SK-N-SH (cell line): ENCODE data around the gene LETM1. TPM values are rescaled to one million over a fixed set of nuclear protein-coding genes. Genes with fewer than 3 reads are reported as not detected.

Experiments
- CTCF ChIA-PET: fragments of 300-600, 350-600 bp; formaldehyde crosslinking; extraction: SDS; loops from one replicate; lab custom pipeline; 2021; lab: Yijun Ruan, JAX
- POLR2A ChIA-PET: fragments of 350-600 bp; sonication (Branson Sonifier 250); formaldehyde crosslinking; extraction: SDS; loops from one replicate; lab custom pipeline; 2020; ENCODE audit warnings: antibody characterized with exemption, inconsistent platforms; lab: Yijun Ruan, JAX
- DNase-seq: peaks from one replicate; pipeline ENCODE4 v3.0.0; 2012
- H2AFZ ChIP-seq: fragments of 200-600 bp; sonication (generic); 2 replicates; pipeline ENCODE4 v1.8.1; 2016; ENCODE audit warnings: antibody characterized with exemption, mild to moderate bottlenecking, low read depth
- H3F3A ChIP-seq: fragments of 200-600 bp; sonication (generic); replicated peaks from 2 replicates; pipeline ENCODE3; 2016; ENCODE audit warnings: antibody characterized with exemption, mild to moderate bottlenecking; ENCODE audit not compliant: insufficient read depth
- H3K27ac ChIP-seq, 2 experiments: fragments of 200-500 bp in 1 of 2; fragments of 200-600 bp in 1 of 2; sonication (Bioruptor generic) in 1 of 2; sonication (generic), shearing (Covaris generic) in 1 of 2; 2 replicates each; pipeline versions ENCODE4 v1.5.1 to v1.6.1; 2014 to 2016; ENCODE audit warnings: low read depth in 2 of 2, inconsistent platforms in 1 of 2, low read length in 1 of 2, mild to moderate bottlenecking in 1 of 2, mixed read lengths in 1 of 2
- H3K27me3 ChIP-seq: fragments of 200-600 bp; sonication (generic), shearing (Covaris generic); 2 replicates; pipeline ENCODE4 v1.6.1; 2016; ENCODE audit warnings: mixed run types; ENCODE audit not compliant: insufficient read depth
- H3K36me3 ChIP-seq, 2 experiments: fragments of 200-500 bp in 1 of 2; fragments of 200-600 bp in 1 of 2; sonication (Bioruptor generic) in 1 of 2; sonication (generic) in 1 of 2; replicated peaks in 1 of 2; 2 replicates each; pipeline versions ENCODE3 to v1.5.1; 2014 to 2016; ENCODE audit warnings: low read length in 1 of 2, mild to moderate bottlenecking in 1 of 2; ENCODE audit not compliant: insufficient read depth in 2 of 2, control insufficient read depth in 1 of 2
- H3K4me1 ChIP-seq, 2 experiments: fragments of 200-500 bp in 1 of 2; fragments of 200-600 bp in 1 of 2; sonication (Bioruptor generic) in 1 of 2; sonication (generic), shearing (Covaris generic) in 1 of 2; 2 replicates each; pipeline versions ENCODE4 v1.5.1 to v1.6.1; 2014 to 2016; ENCODE audit warnings: low read depth in 1 of 2, low read length in 1 of 2, mixed run types in 1 of 2; ENCODE audit not compliant: insufficient read depth in 2 of 2, control insufficient read depth in 1 of 2
- H3K4me2 ChIP-seq: fragments of 200-600 bp; sonication (generic), shearing (Covaris generic); 2 replicates; pipeline ENCODE4 v1.6.1; 2017; ENCODE audit warnings: mixed run types
- H3K4me3 ChIP-seq, 2 experiments: fragments of 200-500 bp in 1 of 2; fragments of 200-600 bp in 1 of 2; sonication (Bioruptor generic) in 1 of 2; sonication (generic), shearing (Covaris generic) in 1 of 2; 2 replicates each; pipeline versions ENCODE4 v1.5.1 to v1.8.1; 2014 to 2016; ENCODE audit warnings: low read depth in 2 of 2, inconsistent platforms in 1 of 2, low read length in 1 of 2, mild to moderate bottlenecking in 1 of 2, mixed read lengths in 1 of 2, moderate library complexity in 1 of 2
- H3K79me2 ChIP-seq: fragments of 200-600 bp; sonication (generic); 2 replicates; pipeline ENCODE4 v1.8.1; 2017; ENCODE audit warnings: mild to moderate bottlenecking; ENCODE audit not compliant: insufficient read depth
- H3K9ac ChIP-seq: fragments of 200-600 bp; sonication (generic); 2 replicates; pipeline ENCODE4 v1.6.1; 2017; ENCODE audit warnings: mixed run types
- H3K9me2 ChIP-seq: fragments of 200-600 bp; sonication (generic); 2 replicates; pipeline ENCODE4 v1.6.1; 2017; ENCODE audit warnings: mixed run types
- H3K9me3 ChIP-seq: fragments of 200-600 bp; sonication (generic); 2 replicates; pipeline ENCODE4 v1.6.1; 2017; ENCODE audit warnings: mixed run types, mild to moderate bottlenecking, moderate library complexity
- H4K20me1 ChIP-seq: fragments of 200-600 bp; sonication (generic); 2 replicates; pipeline ENCODE4 v1.6.1; 2017; ENCODE audit warnings: mild to moderate bottlenecking, mixed run types; ENCODE audit not compliant: insufficient read depth
- ELF1 ChIP-seq: IDR thresholded peaks from 2 replicates; pipeline ENCODE4 v1.4.0; 2012
- EZH2phosphoT487 ChIP-seq: fragments of 200-600 bp; sonication (generic); IDR thresholded peaks from 2 replicates; pipeline ENCODE4 v1.6.1; 2017; ENCODE audit warnings: low read depth, mixed run types, mild to moderate bottlenecking, antibody characterized with exemption, moderate library complexity, borderline replicate concordance
- FOSL2 ChIP-seq: IDR thresholded peaks from 2 replicates; pipeline ENCODE4 v1.4.0; 2012; ENCODE audit warnings: low read depth, mild to moderate bottlenecking, moderate library complexity, borderline replicate concordance
- FOXJ3 ChIP-seq: sonication (generic); formaldehyde crosslinking; IDR thresholded peaks from 2 replicates; pipeline ENCODE4 v1.5.1; 2020; ENCODE audit warnings: mild to moderate bottlenecking, missing genetic modification reagents
- GABPA ChIP-seq: IDR thresholded peaks from 2 replicates; pipeline ENCODE4 v1.4.0; 2012; ENCODE audit warnings: low read depth, mild to moderate bottlenecking
- GATA2 ChIP-seq: sonication (generic); formaldehyde crosslinking; IDR thresholded peaks from 2 replicates; pipeline ENCODE4 v1.5.0; 2020; ENCODE audit warnings: mild to moderate bottlenecking, missing genetic modification reagents
- IRF3 ChIP-seq: fragments of 150-350 bp; IDR thresholded peaks from 2 replicates; pipeline ENCODE4 v1.6.1; 2016; ENCODE audit warnings: mild to moderate bottlenecking, low read depth, low read length
- JUND ChIP-seq: IDR thresholded peaks from 2 replicates; pipeline ENCODE4 v1.4.0; 2012
- MAX ChIP-seq: IDR thresholded peaks from 2 replicates; pipeline ENCODE4 v1.4.0; 2012; ENCODE audit warnings: low read depth
- MEF2A ChIP-seq: IDR thresholded peaks from 2 replicates; pipeline ENCODE4 v1.4.0; 2012; ENCODE audit warnings: low read depth, borderline replicate concordance
- NFIC ChIP-seq: IDR thresholded peaks from 2 replicates; pipeline ENCODE4 v1.4.0; 2012; ENCODE audit warnings: borderline replicate concordance
- NRF1 ChIP-seq: IDR thresholded peaks from 2 replicates; pipeline ENCODE4 v1.6.1; 2012; ENCODE audit warnings: low read depth, mild to moderate bottlenecking, low read length
- RAD21 ChIP-seq: IDR thresholded peaks from 2 replicates; pipeline ENCODE4 v1.6.1; 2012; ENCODE audit warnings: mild to moderate bottlenecking, low read length
- REST ChIP-seq: IDR thresholded peaks from 2 replicates; pipeline ENCODE4 v1.6.1; 2012; ENCODE audit warnings: mild to moderate bottlenecking, low read depth, low read length, moderate library complexity
- SMC3 ChIP-seq: IDR thresholded peaks from 2 replicates; pipeline ENCODE4 v1.6.1; 2012; ENCODE audit warnings: low read depth, low read length, improper control_type of control experiment
- TEAD4 ChIP-seq: IDR thresholded peaks from 2 replicates; pipeline ENCODE4 v1.4.0; 2012; ENCODE audit warnings: mild to moderate bottlenecking, borderline replicate concordance; ENCODE audit not compliant: insufficient read depth
- ZBTB33 ChIP-seq: IDR thresholded peaks from 2 replicates; pipeline ENCODE4 v1.4.0; 2012; ENCODE audit warnings: low read depth, borderline replicate concordance
- WGBS: methylation state at CpG from one replicate; pipeline ENCODE4 v1.1.6; 2017; ENCODE audit warnings: low lambda C conversion rate; 5-methylcytosine and 5-hydroxymethylcytosine counted together
- polyA plus RNA-seq, 3 experiments: library from polyadenylated mRNA; depleted of rRNA; stranded (reverse); fragments of >200 nt; gene quantifications; 2 replicates each; pipeline ENCODE4 v1.2.3, GENCODE V29; 2012

The LETM1 gene
- polyA plus RNA-seq, 1 of the 3 experiments (the other 2 are of a cell fraction), result 25.8 TPM

- H3K79me2 ChIP-seq, result peaks cover under 1% of the 10 kb centered on the region; the same call in 1 of the 2 replicates
- no peaks in the 10 kb centered on the region for H3K27me3 ChIP-seq
- no peak overlapping the region for H3K4me3 ChIP-seq
- no peak for TF ChIP-seq FOSL2
- no peaks in the 10 kb centered on the region for H3K36me3 ChIP-seq
- H3K27ac ChIP-seq, result no peak overlapping the region
- ChIA-PET POLR2A (no interaction called here), CTCF (interaction anchor here (1.2 to 1.3 kb wide), 2 partner anchors 9 to 116 kb away, joined by 3 to 5 read pairs; no protein-coding TSS in a partner anchor)
- WGBS, result 91% methylated on average over 8 of the region's 11 CpGs
- H4K20me1 ChIP-seq, result no peaks in the 10 kb centered on the region
- no peak overlapping the region for H3K4me2 ChIP-seq
- H3K9me2 ChIP-seq, result no peaks in the 10 kb centered on the region
- H2AFZ ChIP-seq, result no peak overlapping the region
- H3F3A ChIP-seq, result no peaks in the 10 kb centered on the region
- H3K4me1 ChIP-seq, result peaks cover 0 to 12% of the 10 kb centered on the region in 2 experiments; a peak in 1 of 4 replicates
- DNase-seq, result no peak
- no peak overlapping the region for H3K9ac ChIP-seq
- H3K9me3 ChIP-seq, result no peaks in the 10 kb centered on the region
These were observed 7.5 kb upstream of the LETM1 start for GRCh38 chr4:1863297-1864033.

- H3F3A ChIP-seq, result no peaks in the 10 kb centered on the region
- no peaks in the 10 kb centered on the region for H3K36me3 ChIP-seq
- H3K27ac ChIP-seq, result no peak overlapping the region
- ChIA-PET CTCF (interaction anchor here (1.2 kb wide), 1 partner anchor 10 kb away, joined by 3 read pairs; no protein-coding TSS in a partner anchor), POLR2A (interaction anchor here (0.6 kb wide), 1 partner anchor 369 kb away, joined by 3 read pairs; no protein-coding TSS in a partner anchor)
- H3K4me2 ChIP-seq, result no peak overlapping the region
- peaks cover 0 to 15% of the 10 kb centered on the region in 2 experiments; a peak in 1 of 4 replicates for H3K4me1 ChIP-seq
- H3K4me3 ChIP-seq, result no peak overlapping the region
- peaks cover 6% of the 10 kb centered on the region; the same call in 1 of the 2 replicates for H3K79me2 ChIP-seq
- H3K9ac ChIP-seq, result no peak overlapping the region
- no peaks in the 10 kb centered on the region for H3K9me3 ChIP-seq
- no peaks in the 10 kb centered on the region for H3K27me3 ChIP-seq
- DNase-seq, result no peak
- 78% methylated on average over 13 of the region's 14 CpGs for WGBS
- TF ChIP-seq RAD21 (no peak), EZH2phosphoT487 (no peak), NFIC (no peak), MEF2A (no peak), SMC3 (no peak), FOXJ3 (CRISPR knock-in tag) (no peak), NRF1 (no peak), JUND (no peak), ELF1 (no peak), IRF3 (no peak), MAX (no peak), REST (no peak), GABPA (no peak), ZBTB33 (no peak), GATA2 (CRISPR knock-in tag) (no peak), TEAD4 (no peak)
- H2AFZ ChIP-seq, result no peak overlapping the region
- H4K20me1 ChIP-seq, result no peaks in the 10 kb centered on the region
- no peaks in the 10 kb centered on the region for H3K9me2 ChIP-seq
These were observed 7.0 kb upstream of the LETM1 start for GRCh38 chr4:1862961-1863296.
